Neural cell (in vitro differentiated cells): ENCODE measurements around the gene MAP4K3. TPM values are rescaled to one million over a fixed set of nuclear protein-coding genes. Genes with fewer than 3 reads are reported as not detected.

ENCODE experiments used
- H2AFZ ChIP-seq: fragments of 200-600, 300-800 bp; sonication (generic), shearing (Covaris generic); 2 replicates; pipeline ENCODE4 v1.6.0; 2014; ENCODE audit warnings: low read depth, mild to moderate bottlenecking, antibody characterized with exemption, low read length, moderate library complexity
- H3F3A ChIP-seq: fragments of 200-600 bp; shearing (Covaris generic); 2 replicates; pipeline ENCODE4 v1.6.1; 2016; ENCODE audit warnings: mild to moderate bottlenecking, moderate library complexity, mixed read lengths, antibody characterized with exemption, low read length; ENCODE audit not compliant: insufficient read depth, poor library complexity, severe bottlenecking
- H3K27ac ChIP-seq: fragments of 200-600, 300-800 bp; sonication (generic), shearing (Covaris generic); 2 replicates; pipeline ENCODE4 v1.5.1; 2014; ENCODE audit warnings: mild to moderate bottlenecking, low read length, moderate library complexity
- H3K27me3 ChIP-seq: fragments of 300-800, 200-600 bp; sonication (generic), shearing (Covaris generic); 2 replicates; pipeline ENCODE4 v1.6.0; 2014; ENCODE audit warnings: mild to moderate bottlenecking, low read depth, low read length, moderate library complexity; ENCODE audit not compliant: insufficient read depth
- H3K36me3 ChIP-seq: fragments of 300-800, 200-600 bp; sonication (generic), shearing (Covaris generic); 2 replicates; pipeline ENCODE4 v1.5.1; 2014; ENCODE audit warnings: mild to moderate bottlenecking, antibody characterized with exemption, low read length, moderate library complexity; ENCODE audit not compliant: insufficient read depth
- H3K4me2 ChIP-seq: fragments of 300-800, 200-600 bp; sonication (generic), shearing (Covaris generic); 2 replicates; pipeline ENCODE4 v1.6.0; 2014; ENCODE audit warnings: mild to moderate bottlenecking, low read length
- H3K4me3 ChIP-seq: fragments of 300-800, 200-600 bp; sonication (generic), shearing (Covaris generic); 2 replicates; pipeline ENCODE4 v1.5.1; 2014; ENCODE audit warnings: mild to moderate bottlenecking, low read length, moderate library complexity
- H3K79me2 ChIP-seq: fragments of 200-600 bp; shearing (Covaris generic); replicated peaks from 2 replicates; pipeline ENCODE4 v1.6.0; 2014; ENCODE audit warnings: mild to moderate bottlenecking, low read length, moderate library complexity; ENCODE audit not compliant: insufficient read depth
- H3K9ac ChIP-seq: fragments of 300-800, 200-600 bp; sonication (generic), shearing (Covaris generic); 2 replicates; pipeline ENCODE4 v1.6.1; 2016; ENCODE audit warnings: mild to moderate bottlenecking, low read length, mixed read lengths
- H3K9me2 ChIP-seq: fragments of 200-600 bp; shearing (Covaris generic); 2 replicates; pipeline ENCODE4 v1.6.1; 2016; ENCODE audit warnings: mild to moderate bottlenecking, low read length, mixed read lengths; ENCODE audit not compliant: insufficient read depth
- H3K9me3 ChIP-seq: fragments of 200-600, 300-800 bp; sonication (generic), shearing (Covaris generic); 2 replicates; pipeline ENCODE4 v1.6.1; 2016; ENCODE audit warnings: mild to moderate bottlenecking, mixed run types, low read length, moderate library complexity, mixed read lengths
- H4K20me1 ChIP-seq: fragments of 200-600 bp; shearing (Covaris generic); 2 replicates; pipeline ENCODE4 v1.6.1; 2016; ENCODE audit warnings: mild to moderate bottlenecking, mixed run types; ENCODE audit not compliant: insufficient read depth
- CTCF ChIP-seq: fragments of 450-650 bp; IDR thresholded peaks from 2 replicates; pipeline ENCODE4 v1.5.1; 2014; ENCODE audit warnings: antibody characterized with exemption, mild to moderate bottlenecking, moderate library complexity; ENCODE audit not compliant: poor library complexity, severe bottlenecking
- EP300 ChIP-seq: fragments of 450-650 bp; conservative IDR thresholded peaks from 2 replicates; pipeline ENCODE4 v1.6.1; 2014; ENCODE audit warnings: antibody characterized with exemption, mild to moderate bottlenecking, moderate library complexity; ENCODE audit not compliant: poor library complexity, severe bottlenecking
- EZH2 ChIP-seq: fragments of 200-600, 300-800 bp; shearing (Covaris generic), sonication (generic); IDR thresholded peaks from 2 replicates; pipeline ENCODE4 v1.6.1; 2014; ENCODE audit warnings: antibody characterized with exemption, low read length, borderline replicate concordance, mild to moderate bottlenecking; ENCODE audit not compliant: insufficient read depth, poor library complexity, severe bottlenecking
- MXI1 ChIP-seq: fragments of 450-650 bp; conservative IDR thresholded peaks from 2 replicates; pipeline ENCODE4 v1.6.1; 2014; ENCODE audit warnings: antibody characterized with exemption, mild to moderate bottlenecking; ENCODE audit not compliant: poor library complexity, severe bottlenecking
- POLR2AphosphoS5 ChIP-seq: IDR thresholded peaks from 2 replicates; pipeline ENCODE4 v1.6.1; 2012
- RAD21 ChIP-seq: fragments of 450-650 bp; conservative IDR thresholded peaks from 2 replicates; pipeline ENCODE4 v1.6.1; 2014; ENCODE audit warnings: antibody characterized with exemption, mild to moderate bottlenecking, moderate library complexity
- REST ChIP-seq: IDR thresholded peaks from 2 replicates; pipeline ENCODE4 v1.6.1; 2012; ENCODE audit warnings: borderline replicate concordance
- SMC3 ChIP-seq: fragments of 450-650 bp; conservative IDR thresholded peaks from 2 replicates; pipeline ENCODE4 v1.6.1; 2014; ENCODE audit warnings: antibody characterized with exemption, mild to moderate bottlenecking, moderate library complexity; ENCODE audit not compliant: poor library complexity
- TAF1 ChIP-seq: IDR thresholded peaks from 2 replicates; pipeline ENCODE4 v1.6.1; 2012; ENCODE audit warnings: low read depth
- polyA plus RNA-seq: library from polyadenylated mRNA; depleted of rRNA; stranded (reverse); fragments of >200 nt; gene quantifications from 2 replicates; pipeline ENCODE4 v1.2.3, GENCODE V29; 2014

MAP4K3 gene
- polyA plus RNA-seq, 1 donor from 2014 or later = 105 TPM

GRCh38 chr2:39227628-39228412 is 209.3 kb downstream of the MAP4K3 start:
- no peak overlapping the region for H3K4me2 ChIP-seq

GRCh38 chr2:39225567-39225966 is 211.5 kb downstream of the MAP4K3 start:
- Histone ChIP-seq H3F3A (no peaks in the 10 kb centered on the region), H3K27me3 (no peaks in the 10 kb centered on the region), H2AFZ (no peak overlapping the region), H3K4me3 (no peak overlapping the region), H3K27ac (no peak overlapping the region), H3K79me2 (no peaks in the 10 kb centered on the region), H3K9me3 (no peaks in the 10 kb centered on the region), H3K9me2 (no peaks in the 10 kb centered on the region), H3K9ac (no peak overlapping the region), H4K20me1 (no peaks in the 10 kb centered on the region), H3K4me2 (no peak overlapping the region), H3K36me3 (no peaks in the 10 kb centered on the region)
- TF ChIP-seq RAD21 = no peak
- no peak for TF ChIP-seq CTCF
- no peak for TF ChIP-seq TAF1
- TF ChIP-seq EP300 = no peak
- TF ChIP-seq SMC3 = no peak

More at GRCh38 chr2:39227628-39228412, 209.3 kb downstream of the MAP4K3 start:
- no peaks in the 10 kb centered on the region for H4K20me1 ChIP-seq
- H3F3A ChIP-seq = no peaks in the 10 kb centered on the region
- no peak overlapping the region for H2AFZ ChIP-seq
- H3K36me3 ChIP-seq = no peaks in the 10 kb centered on the region
- no peak overlapping the region for H3K9ac ChIP-seq
- H3K27me3 ChIP-seq = no peaks in the 10 kb centered on the region
- no peak overlapping the region for H3K4me3 ChIP-seq
- H3K9me2 ChIP-seq = no peaks in the 10 kb centered on the region
- TF ChIP-seq POLR2AphosphoS5 = no peak
- TF ChIP-seq SMC3 = peak; percentile 91
- peak; percentile 85 for TF ChIP-seq CTCF
- peak; percentile 83 for TF ChIP-seq RAD21
- no peak for TF ChIP-seq REST
- no peak for TF ChIP-seq EZH2
- TF ChIP-seq MXI1 = no peak
- TF ChIP-seq TAF1 = no peak
- TF ChIP-seq EP300 = no peak
- H3K27ac ChIP-seq = no peak overlapping the region
- H3K9me3 ChIP-seq = no peaks in the 10 kb centered on the region
- no peaks in the 10 kb centered on the region for H3K79me2 ChIP-seq
